ENCODE data around the gene RIPOR2.
"Not testable (repeated sequence)": the region's sequence is repeated elsewhere in the genome, so short reads cannot be mapped to it uniquely, and the experiment has no call there.

RIPOR2 gene

DNA sequence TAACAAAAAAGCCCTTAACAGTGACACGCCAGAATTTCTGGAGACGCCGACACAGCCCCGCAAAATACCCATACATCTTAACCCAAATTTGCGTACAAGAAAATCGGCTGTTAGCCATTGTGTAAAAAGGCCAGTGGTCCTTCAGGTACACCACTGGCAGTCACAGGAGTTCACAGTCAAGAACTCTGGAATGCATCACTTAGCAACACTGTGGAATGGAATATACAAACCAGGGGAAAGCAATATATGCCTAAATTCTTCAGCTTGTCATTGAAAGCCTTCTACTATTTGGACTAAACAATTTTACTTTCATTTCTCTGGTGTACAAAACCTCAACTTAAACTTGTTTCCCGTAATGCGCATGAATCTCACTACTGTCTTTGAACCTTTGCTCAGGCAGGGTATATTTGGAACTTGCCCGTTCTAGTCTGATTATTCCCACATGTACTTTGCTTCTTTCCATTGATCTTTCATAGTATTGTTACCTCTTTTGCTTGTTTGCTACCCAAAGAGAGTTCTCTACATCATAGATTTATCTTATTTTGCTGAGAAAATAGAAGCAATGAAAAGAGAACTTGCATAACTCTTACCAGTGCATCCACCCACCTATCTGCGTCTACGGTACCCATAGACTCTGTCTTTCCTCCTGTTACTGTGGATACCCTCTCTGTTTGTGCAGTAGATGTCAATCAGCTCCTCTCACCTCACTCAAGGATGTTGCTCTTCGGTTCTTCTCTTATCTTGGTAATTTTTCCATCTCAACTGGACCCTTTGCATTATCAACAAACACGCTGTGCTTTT, 136.8 kb downstream of the RIPOR2 start, which contains the start of gene ARMH2:
ARMH2 (minus strand) TSS at position 178 of the 801 bp plus-strand sequence; CDS start at position 118, 60 bp downstream.
- peak; percentile 23 for DNase-seq (ENCODE audit: low read depth)

GRCh38 chr6:24797596-24798216, 138.1 kb downstream of the RIPOR2 start:
- peak; percentile 22 for DNase-seq (ENCODE audit: low read depth)

DNA sequence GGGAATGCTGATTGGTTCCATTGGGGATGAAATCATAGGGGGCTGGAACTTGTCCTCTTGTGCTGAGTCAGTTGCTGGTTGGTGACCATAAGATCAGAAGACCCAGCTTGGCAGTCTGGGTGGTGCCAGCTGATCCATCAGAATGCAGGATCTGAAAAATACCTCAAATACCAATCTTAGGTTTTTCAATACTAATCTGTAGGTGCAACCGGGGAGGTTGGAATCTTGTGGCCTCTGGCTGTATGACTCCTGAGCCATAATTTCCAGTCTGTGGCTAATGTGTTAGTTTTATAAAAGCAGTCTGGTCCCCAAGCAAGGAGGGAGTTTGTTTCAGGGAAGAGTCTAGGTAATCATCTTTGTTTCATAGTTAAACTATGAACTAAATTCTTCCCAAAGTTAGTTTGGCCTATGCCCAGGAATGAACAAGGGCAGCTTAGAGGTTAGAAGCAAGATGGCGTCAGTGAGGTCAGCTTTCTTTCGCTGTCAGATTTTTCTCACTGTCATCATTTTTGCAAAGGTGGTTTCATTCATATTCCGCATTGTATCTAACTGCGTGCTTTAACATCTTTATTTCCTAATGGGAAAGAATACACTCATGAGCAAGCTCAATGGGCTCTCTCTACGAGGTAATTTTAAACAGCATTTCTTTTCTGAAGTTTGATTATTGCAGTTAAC, 139.0 kb downstream of the RIPOR2 start:
- no peak for DNase-seq (ENCODE audit: low read depth)

DNA sequence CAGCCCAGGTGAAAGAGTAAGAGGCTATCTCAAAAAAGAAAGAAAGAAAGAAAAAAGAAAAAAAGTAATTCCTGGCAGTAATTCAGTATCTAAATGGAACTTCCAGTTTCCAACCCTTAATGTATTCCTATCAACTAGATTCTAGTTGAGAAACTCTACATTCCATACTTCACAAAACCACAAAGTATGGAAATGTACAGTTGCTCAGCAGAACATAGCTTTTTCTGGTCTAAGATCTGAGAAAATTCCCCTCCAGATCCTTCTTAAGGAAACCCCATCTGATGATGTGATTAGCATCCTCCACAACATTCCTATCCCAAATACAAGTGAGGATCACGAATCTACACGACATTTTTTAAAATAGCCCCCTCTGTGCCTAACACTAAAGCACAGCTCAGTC, 140.7 kb downstream of the RIPOR2 start:
- DNase-seq (ENCODE audit: low read depth), result peak; percentile 51

- peak; percentile 71 for DNase-seq (ENCODE audit: low read depth)
Observed at GRCh38 chr6:24788031-24788665, 147.6 kb downstream of the RIPOR2 start.

DNA sequence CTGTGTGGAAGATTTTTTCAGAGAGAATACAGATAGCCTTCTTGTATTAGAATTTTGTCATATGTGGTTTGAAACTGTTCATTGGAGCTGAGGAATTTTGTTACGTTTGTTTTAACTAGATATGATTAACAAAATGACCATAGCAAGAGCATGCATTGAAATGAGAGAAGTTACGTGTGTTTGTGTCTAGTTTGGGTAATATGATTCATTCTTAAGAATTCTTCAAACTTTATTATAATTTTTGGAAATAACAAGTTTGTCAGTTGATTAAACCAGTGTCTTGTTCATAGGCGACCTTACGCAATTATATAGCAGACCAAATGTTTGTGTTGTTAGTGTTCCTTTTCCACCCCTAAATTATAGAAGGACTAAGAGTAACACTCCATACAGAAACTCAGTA, 155.6 kb downstream of the RIPOR2 start:
- peak; percentile 57 for DNase-seq (ENCODE audit: low read depth)

DNA sequence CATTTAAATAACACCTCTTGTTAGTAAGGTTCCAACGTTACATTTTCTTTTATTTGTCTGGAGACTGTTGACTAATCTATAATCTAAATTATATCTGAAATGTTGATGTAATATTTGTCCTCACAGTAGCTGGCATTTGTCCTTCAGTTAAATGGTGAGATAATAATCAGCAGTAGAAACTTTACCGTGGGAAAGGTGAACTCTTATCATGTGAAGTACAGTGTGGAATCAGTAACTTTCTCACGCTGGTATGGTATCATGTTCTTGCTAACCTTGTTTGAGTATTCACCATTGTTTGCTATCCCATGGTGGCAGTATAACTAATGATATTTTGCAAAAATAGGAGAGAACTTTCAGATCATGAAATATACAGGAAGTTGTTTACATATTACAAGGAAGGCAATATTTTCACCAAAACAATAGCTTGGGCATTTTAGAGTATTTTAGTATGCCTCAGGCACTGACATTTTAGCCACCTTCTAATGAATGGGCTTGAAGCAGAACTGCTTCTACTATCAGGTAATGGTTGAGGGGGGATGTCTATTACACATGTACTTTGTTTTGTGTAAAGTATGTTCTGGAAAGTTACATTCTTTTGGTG, 156.2 kb downstream of the RIPOR2 start:
- no peak for DNase-seq (ENCODE audit: low read depth)

DNA sequence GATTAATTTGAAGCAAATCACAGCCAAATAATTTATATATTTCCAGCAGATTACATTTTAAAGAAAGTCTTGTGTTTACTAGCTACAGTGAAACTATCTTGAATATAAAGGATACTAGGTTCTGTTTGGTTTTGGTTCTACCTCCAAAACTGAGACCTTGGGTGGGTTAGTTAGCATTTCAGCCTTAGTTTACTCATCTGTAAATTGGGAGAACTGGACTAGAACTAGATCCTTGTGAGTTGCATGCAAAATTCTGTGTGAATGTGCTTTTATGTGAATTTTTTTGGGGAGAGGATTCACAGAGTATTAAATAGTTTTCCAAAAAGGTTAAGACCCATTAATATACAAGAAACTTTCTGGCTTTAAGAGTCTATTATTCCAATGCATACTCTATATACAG, 156.9 kb downstream of the RIPOR2 start:
- no peak for DNase-seq (ENCODE audit: low read depth)

GRCh38 chr6:24778121-24778520, 157.6 kb downstream of the RIPOR2 start:
- DNase-seq (ENCODE audit: low read depth), result no peak

- peak; percentile 29 for DNase-seq (ENCODE audit: low read depth)
Observed at GRCh38 chr6:24777227-24777626, 158.5 kb downstream of the RIPOR2 start.

GRCh38 chr6:24775520-24776058, 160.2 kb downstream of the RIPOR2 start:
- DNase-seq (ENCODE audit: low read depth), result peak; percentile 78

- peak; percentile 92 for DNase-seq (ENCODE audit: low read depth)
Observed at GRCh38 chr6:24774696-24775519, 160.9 kb downstream of the RIPOR2 start, which contains the start of gene GMNN. GMNN (plus strand) TSS chr6:24774937; CDS start chr6:24777247, 2,310 bp downstream.

DNA sequence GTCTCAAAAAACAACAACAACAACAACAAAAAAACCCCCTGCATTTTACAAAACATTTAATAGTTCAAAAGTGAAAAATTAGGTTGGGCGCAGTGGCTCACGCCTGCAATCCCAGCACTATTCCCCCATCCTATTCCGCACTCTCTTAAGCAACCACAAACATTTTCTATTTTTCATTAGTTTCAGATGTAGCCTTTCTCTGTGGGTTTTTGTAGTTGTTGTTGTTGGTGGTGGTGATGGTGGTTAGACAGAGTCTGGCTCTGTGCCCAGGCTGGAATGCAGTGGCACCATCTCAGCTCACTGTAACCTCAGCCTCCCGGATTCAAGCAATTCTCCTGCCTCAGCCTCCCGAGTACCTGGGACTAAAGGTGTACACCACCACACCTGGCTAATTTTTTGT, 167.4 kb downstream of the RIPOR2 start:
- DNase-seq (ENCODE audit: low read depth), result peak; percentile 61

GRCh38 chr6:24766680-24767462, 168.9 kb downstream of the RIPOR2 start:
- peak; percentile 57 for DNase-seq (ENCODE audit: low read depth)

- not testable (repeated sequence) for DNase-seq (ENCODE audit: low read depth)
Observed at GRCh38 chr6:24765968-24766367, 169.8 kb downstream of the RIPOR2 start.

GRCh38 chr6:24764833-24765828, 170.6 kb downstream of the RIPOR2 start:
- DNase-seq (ENCODE audit: low read depth), result not testable (repeated sequence)

DNA sequence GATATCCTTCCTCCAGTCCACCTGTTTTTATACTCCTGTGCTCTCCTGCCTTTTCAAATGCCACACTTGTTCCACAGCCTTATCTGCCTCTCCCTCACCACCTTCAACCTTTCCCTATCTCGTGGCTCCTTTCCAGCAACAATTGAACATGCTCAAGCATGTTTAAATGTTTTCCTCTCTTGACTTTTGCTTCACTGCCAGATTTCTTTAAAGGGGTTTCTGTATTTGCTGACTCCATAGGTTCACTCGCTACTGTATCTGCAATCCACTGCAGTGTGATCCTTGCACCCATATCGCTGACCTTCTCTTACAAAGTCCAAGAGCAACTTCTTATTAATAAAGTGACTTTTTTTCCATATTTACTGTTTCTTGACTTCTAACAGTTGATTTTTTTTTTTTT, 172.2 kb downstream of the RIPOR2 start:
- DNase-seq (ENCODE audit: low read depth), result no peak

- DNase-seq (ENCODE audit: low read depth), result no peak
Observed at GRCh38 chr6:24761851-24762250, 173.9 kb downstream of the RIPOR2 start.
